Stomach (tissue), 4 donors: ENCODE results near the gene KIAA1614.

ENCODE experiments used
- CTCF ChIP-seq, 7 experiments: fragments of 450-650 bp in 4 of 7; fragments of 200-600 bp in 3 of 7; sonication (generic) in 3 of 7; IDR thresholded peaks; one replicate each; pipeline ENCODE4 v1.5.1; 2016 to 2019; ENCODE audit warnings: antibody characterized with exemption in 7 of 7, control low read depth in 2 of 7, mild to moderate bottlenecking in 1 of 7
- EP300 ChIP-seq: sonication (generic); formaldehyde crosslinking; IDR thresholded peaks from one replicate; pipeline ENCODE4 v1.6.1; 2017; ENCODE audit warnings: antibody characterized with exemption
- POLR2A ChIP-seq, 4 donors: fragments of 450-650 bp; IDR thresholded peaks; one replicate each; pipeline ENCODE4 v1.6.1; 2016; ENCODE audit warnings: antibody characterized with exemption in 4 of 4, control low read depth in 2 of 4, mild to moderate bottlenecking in 1 of 4, moderate library complexity in 1 of 4
- POLR2AphosphoS5 ChIP-seq, 3 donors: sonication (generic); formaldehyde crosslinking; IDR thresholded peaks; one replicate each; pipeline ENCODE4 v1.6.1; 2016; ENCODE audit warnings: antibody characterized with exemption in 3 of 3

- TF ChIP-seq CTCF (IDR thresholded peaks at IDR 0.05) (no peak), EP300 (no peak), POLR2A (IDR thresholded peaks at IDR 0.05) (no peak), POLR2AphosphoS5 (IDR thresholded peaks at IDR 0.05) (no peak)
Measured at GRCh38 chr1:180916771-180917170, 4.1 kb downstream of the KIAA1614 start.
